Cardiac fibroblast (primary cell): Measurements from ENCODE around the gene CSN1S1.
A peak's percentile ranks its signal among the peaks of the same experiment; 100 is the strongest.

Experiments
- DNase-seq, 2 donors: peaks; one replicate each; pipeline versions ENCODE4 v3.0.0 to v3.0.0-alpha.2; 2010; ENCODE audit warnings: low read depth in 2 of 2
- H3K4me3 ChIP-seq, 2 donors: replicated peaks in 1 of 2; 1 replicate in 1 of 2; 2 replicates in 1 of 2; pipeline ENCODE4 v1.5.1; 2011; ENCODE audit warnings: low read depth in 2 of 2, low read length in 2 of 2, mild to moderate bottlenecking in 2 of 2, moderate library complexity in 1 of 2
- CTCF ChIP-seq: IDR thresholded peaks from one replicate; pipeline ENCODE4 v1.5.1; 2011; ENCODE audit warnings: low read depth, mild to moderate bottlenecking, low read length, inconsistent platforms

The CSN1S1 gene

GRCh38 chr4:69984030-69984443 lies 53.2 kb downstream of the CSN1S1 start:
- no peak overlapping the region for H3K4me3 ChIP-seq
- peak; percentile 62 to 72 for DNase-seq
- no peak for TF ChIP-seq CTCF

GRCh38 chr4:69986663-69987062 lies 55.8 kb downstream of the CSN1S1 start:
- no peak for DNase-seq
- TF ChIP-seq CTCF: no peak
- H3K4me3 ChIP-seq: no peak overlapping the region

- no peak for DNase-seq
- no peak for TF ChIP-seq CTCF
- no peak overlapping the region for H3K4me3 ChIP-seq
These were observed 60.1 kb downstream of the CSN1S1 start for GRCh38 chr4:69991016-69991415.

GRCh38 chr4:69994782-69995181 lies 63.9 kb downstream of the CSN1S1 start:
- no peak overlapping the region for H3K4me3 ChIP-seq
- DNase-seq: no peak
- no peak for TF ChIP-seq CTCF

- no peak for TF ChIP-seq CTCF
- no peak within 1 kb of the TSS for H3K4me3 ChIP-seq
- peak; percentile 5 to 27 for DNase-seq
These were observed 64.7 kb downstream of the CSN1S1 start, which contains the start of gene STATH for GRCh38 chr4:69995526-69996016. Gene STATH (plus strand): TSS chr4:69995966. CDS start chr4:69998438, 2,472 bp downstream.
